H9 (cell line): ENCODE results near the gene PDE8A. TPM values are rescaled to one million over a fixed set of nuclear protein-coding genes. Genes with fewer than 3 reads are reported as not detected.

ENCODE experiments used
- DNase-seq: peaks from one replicate; pipeline ENCODE4 v3.0.0-alpha.2; 2017
- H2AFZ ChIP-seq: one replicate; pipeline ENCODE4 v1.6.1; 2013; ENCODE audit warnings: mild to moderate bottlenecking, low read length, control low read depth, moderate library complexity
- H2AK5ac ChIP-seq: 2 replicates; pipeline ENCODE4 v1.6.1; 2013; ENCODE audit warnings: low read length, control low read depth, mixed read lengths; ENCODE audit not compliant: insufficient read length
- H2BK120ac ChIP-seq: one replicate; pipeline ENCODE4 v1.6.1; 2013; ENCODE audit warnings: low read depth, mild to moderate bottlenecking, low read length, control low read depth, inconsistent platforms; ENCODE audit not compliant: poor library complexity, severe bottlenecking
- H2BK12ac ChIP-seq: 2 replicates; pipeline ENCODE4 v1.6.1; 2013; ENCODE audit warnings: low read length, control low read depth, mixed read lengths, low read depth; ENCODE audit not compliant: insufficient read length
- H2BK15ac ChIP-seq: 2 replicates; pipeline ENCODE4 v1.6.1; 2013; ENCODE audit warnings: low read depth, low read length, control low read depth
- H2BK20ac ChIP-seq: one replicate; pipeline ENCODE4 v1.6.1; 2013; ENCODE audit warnings: low read depth, mild to moderate bottlenecking, low read length, control low read depth, inconsistent platforms; ENCODE audit not compliant: poor library complexity, severe bottlenecking
- H2BK5ac ChIP-seq: 2 replicates; pipeline ENCODE4 v1.6.1; 2013; ENCODE audit warnings: low read length, control low read depth, mixed read lengths; ENCODE audit not compliant: insufficient read length
- H3K14ac ChIP-seq: 2 replicates; pipeline ENCODE4 v1.6.1; 2013; ENCODE audit warnings: low read length, control low read depth; ENCODE audit not compliant: insufficient read depth
- H3K18ac ChIP-seq: 2 replicates; pipeline ENCODE4 v1.6.1; 2013; ENCODE audit warnings: low read depth, mild to moderate bottlenecking, mixed read lengths, low read length, control low read depth; ENCODE audit not compliant: insufficient read length
- H3K23ac ChIP-seq: 2 replicates; pipeline ENCODE4 v1.6.1; 2013; ENCODE audit warnings: low read length, control low read depth, mixed read lengths, low read depth; ENCODE audit not compliant: insufficient read length
- H3K23me2 ChIP-seq: 2 replicates; pipeline ENCODE4 v1.6.1; 2013; ENCODE audit warnings: low read depth, mild to moderate bottlenecking, mixed read lengths, low read length, control low read depth; ENCODE audit not compliant: insufficient read length, poor library complexity, severe bottlenecking
- H3K27ac ChIP-seq: 2 replicates; pipeline ENCODE4 v1.5.1; 2013; ENCODE audit warnings: low read length, control low read depth, mixed read lengths, low read depth; ENCODE audit not compliant: insufficient read length
- H3K27me3 ChIP-seq: 2 replicates; pipeline ENCODE4 v1.6.1; 2013; ENCODE audit warnings: low read length, control low read depth, inconsistent platforms; ENCODE audit not compliant: insufficient read depth
- H3K4ac ChIP-seq: 2 replicates; pipeline ENCODE4 v1.6.1; 2013; ENCODE audit warnings: low read depth, mild to moderate bottlenecking, control low read depth, inconsistent platforms, low read length, moderate library complexity
- H3K4me1 ChIP-seq: 2 replicates; pipeline ENCODE4 v1.6.1; 2013; ENCODE audit warnings: low read length, control low read depth, inconsistent platforms; ENCODE audit not compliant: insufficient read depth
- H3K4me2 ChIP-seq: 2 replicates; pipeline ENCODE4 v1.6.1; 2013; ENCODE audit warnings: low read length, control low read depth, mixed read lengths; ENCODE audit not compliant: insufficient read length, insufficient read depth
- H3K56ac ChIP-seq: 2 replicates; pipeline ENCODE4 v1.6.1; 2013; ENCODE audit warnings: low read depth, mild to moderate bottlenecking, mixed read lengths, low read length, control low read depth; ENCODE audit not compliant: insufficient read length
- H3K79me1 ChIP-seq: 2 replicates; pipeline ENCODE4 v1.6.1; 2013; ENCODE audit warnings: low read depth, mild to moderate bottlenecking, moderate library complexity, low read length, control low read depth, inconsistent platforms; ENCODE audit not compliant: insufficient read depth, poor library complexity, severe bottlenecking
- H3K79me2 ChIP-seq: 2 replicates; pipeline ENCODE4 v1.6.1; 2013; ENCODE audit warnings: low read length, control low read depth, inconsistent platforms; ENCODE audit not compliant: insufficient read depth
- H3K9ac ChIP-seq: 2 replicates; pipeline ENCODE4 v1.6.1; 2013; ENCODE audit warnings: low read length, control low read depth, mixed read lengths; ENCODE audit not compliant: insufficient read length; ENCODE audit errors: extremely low read depth
- H3K9me3 ChIP-seq: one replicate; pipeline ENCODE4 v1.6.1; 2013; ENCODE audit warnings: low read depth, low read length, inconsistent platforms; ENCODE audit not compliant: control insufficient read depth
- H3T11ph ChIP-seq: one replicate; pipeline ENCODE4 v1.6.1; 2013; ENCODE audit warnings: mild to moderate bottlenecking, low read length, control low read depth, inconsistent platforms
- H4K20me1 ChIP-seq: one replicate; pipeline ENCODE4 v1.6.1; 2013; ENCODE audit not compliant: control insufficient read depth, insufficient read length, insufficient read depth
- H4K5ac ChIP-seq: 2 replicates; pipeline ENCODE4 v1.6.1; 2013; ENCODE audit warnings: low read depth, mild to moderate bottlenecking, mixed read lengths, low read length, control low read depth; ENCODE audit not compliant: insufficient read length
- H4K8ac ChIP-seq: replicated peaks from 2 replicates; pipeline ENCODE4 v1.6.1; 2013; ENCODE audit warnings: low read length, control low read depth, mixed read lengths, low read depth; ENCODE audit not compliant: insufficient read length
- H4K91ac ChIP-seq: 2 replicates; pipeline ENCODE4 v1.6.1; 2013; ENCODE audit warnings: low read depth, mild to moderate bottlenecking, moderate library complexity, mixed read lengths, low read length, control low read depth; ENCODE audit not compliant: insufficient read length
- H3K27ac Mint-ChIP-seq, 3 experiments: 2 replicates in 2 of 3; 3 replicates in 1 of 3; pipeline ENCODE4 v1.8.0; 2020 to 2021; ENCODE audit warnings: mixed read lengths in 3 of 3, mild to moderate bottlenecking in 1 of 3, moderate library complexity in 1 of 3
- H3K27me3 Mint-ChIP-seq: 2 replicates; pipeline ENCODE4 v1.8.0; 2021; ENCODE audit warnings: low read depth, mild to moderate bottlenecking, moderate library complexity, mixed read lengths
- H3K36me3 Mint-ChIP-seq, 3 experiments: 2 replicates in 2 of 3; 3 replicates in 1 of 3; pipeline ENCODE4 v1.8.0; 2020 to 2021; ENCODE audit warnings: low read depth in 3 of 3, mixed read lengths in 3 of 3; ENCODE audit not compliant: insufficient read depth in 1 of 3
- H3K4me1 Mint-ChIP-seq, 2 experiments: 2 replicates each; pipeline ENCODE4 v1.8.0; 2020; ENCODE audit warnings: mixed read lengths in 2 of 2
- H3K4me3 Mint-ChIP-seq, 2 experiments: 2 replicates in 1 of 2; 3 replicates in 1 of 2; pipeline ENCODE4 v1.8.0; 2020 to 2021; ENCODE audit warnings: mild to moderate bottlenecking in 2 of 2, mixed read lengths in 2 of 2, moderate library complexity in 1 of 2
- H3K9me3 Mint-ChIP-seq, 2 experiments: 2 replicates in 1 of 2; 3 replicates in 1 of 2; pipeline ENCODE4 v1.8.0; 2020; ENCODE audit warnings: mild to moderate bottlenecking in 2 of 2, mixed read lengths in 2 of 2, moderate library complexity in 1 of 2
- CTCF ChIP-seq: fragments of 200-600 bp; sonication (generic); conservative IDR thresholded peaks from 3 replicates; pipeline ENCODE4 v1.8.0; 2021; ENCODE audit warnings: antibody characterized with exemption, mild to moderate bottlenecking
- total RNA-seq: library from RNA; stranded (reverse); gene quantifications from 2 replicates; pipeline ENCODE4 v1.2.1, GENCODE V29; 2021

The PDE8A gene
- total RNA-seq, 1 experiment from 2014 or later, result 9.3 TPM

- Histone ChIP-seq H3K4me1 (peaks cover 12% of the 10 kb centered on the region; the same call in 1 of the 2 replicates), H3K79me1 (no peaks in the 10 kb centered on the region), H3K18ac (no peak overlapping the region), H3K27me3 (no peaks in the 10 kb centered on the region), H4K5ac (no peak overlapping the region), H2AK5ac (no peak overlapping the region), H3K4ac (no peak overlapping the region), H4K8ac (no peak overlapping the region), H3K23me2 (no peaks in the 10 kb centered on the region), H2BK120ac (no peak overlapping the region), H2BK15ac (no peak overlapping the region), H2AFZ (no peak overlapping the region), H2BK5ac (no peak overlapping the region), H3K14ac (no peak overlapping the region), H3K9ac (no peak overlapping the region), H2BK12ac (no peak overlapping the region), H3K23ac (no peak overlapping the region), H4K91ac (no peak overlapping the region), H4K20me1 (no peaks in the 10 kb centered on the region), H2BK20ac (no peak overlapping the region), H3K79me2 (no peaks in the 10 kb centered on the region; the same call in 1 of the 2 replicates), H3K56ac (no peak overlapping the region), H3K4me2 (no peak overlapping the region), H3T11ph (no peak overlapping the region), H3K9me3 (no peaks in the 10 kb centered on the region), H3K27ac (no peak overlapping the region)
- peaks cover 21 to 30% of the 10 kb centered on the region in 2 experiments for H3K4me1 Mint-ChIP-seq
- no peak for DNase-seq
- no peaks in the 10 kb centered on the region for H3K36me3 Mint-ChIP-seq
- no peak overlapping the region for H3K27ac Mint-ChIP-seq
- no peak overlapping the region for H3K4me3 Mint-ChIP-seq
- H3K27me3 Mint-ChIP-seq, result 0 out of 2 replicates have a peak, but pooled peaks cover 2% of the 10 kb centered on the region
- TF ChIP-seq CTCF, result no peak
- no peaks in the 10 kb centered on the region for H3K9me3 Mint-ChIP-seq
Measured at GRCh38 chr15:85035980-85036379, 54.3 kb downstream of the PDE8A start.
